GM21390 (cell line): ENCODE results near the gene HADHA.

Experiments used
- ATAC-seq: cut with Tn5 transposase; IDR thresholded peaks from one replicate; pipeline ENCODE4 v1.9.1; 2021; ENCODE audit not compliant: unreplicated experiment

The HADHA gene

DNA sequence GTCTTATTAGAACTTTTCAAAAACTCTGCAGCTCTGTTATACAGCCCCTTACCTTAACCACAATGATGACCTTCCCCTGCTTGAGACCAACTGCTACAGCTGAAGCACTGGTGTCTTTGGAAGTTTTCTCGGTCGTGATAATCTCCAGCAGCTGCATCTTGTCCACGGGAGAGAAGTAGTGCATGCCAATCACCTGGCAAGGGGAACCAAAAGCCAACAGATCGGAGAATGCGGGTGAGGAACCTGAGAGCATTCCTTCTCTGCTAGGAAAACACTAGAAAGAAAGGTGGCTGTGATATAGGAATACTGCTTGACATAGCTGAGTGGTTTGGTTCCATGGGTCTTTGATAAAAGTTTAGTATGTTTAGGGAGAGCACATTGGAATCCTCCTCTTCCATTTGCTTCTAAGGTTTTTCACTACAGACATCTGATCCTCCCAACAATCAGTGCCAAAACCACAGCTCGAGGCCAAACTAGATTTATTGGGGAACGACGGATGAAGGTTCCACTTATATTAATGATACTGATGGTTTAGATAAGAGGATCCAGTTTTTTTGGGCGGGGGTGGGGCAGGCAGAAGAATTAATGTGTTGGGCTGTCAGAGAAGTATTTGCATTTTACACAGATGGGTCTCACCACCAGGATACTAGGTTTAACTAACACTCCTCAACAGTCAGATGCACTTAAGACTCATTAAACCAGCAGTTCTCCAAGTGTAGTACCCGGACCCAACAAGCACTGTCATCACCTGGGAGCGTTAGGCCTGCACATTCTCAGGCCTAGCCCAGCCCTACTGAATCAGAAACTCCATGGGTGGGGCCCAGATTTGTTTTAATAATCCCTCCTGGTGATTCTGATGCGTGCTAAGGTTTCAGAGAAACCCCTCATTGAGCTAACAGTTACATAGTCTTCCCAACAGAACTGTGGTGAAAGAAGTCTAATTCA is 49.1 kb downstream of the HADHA start:
- ATAC-seq: no peak

DNA sequence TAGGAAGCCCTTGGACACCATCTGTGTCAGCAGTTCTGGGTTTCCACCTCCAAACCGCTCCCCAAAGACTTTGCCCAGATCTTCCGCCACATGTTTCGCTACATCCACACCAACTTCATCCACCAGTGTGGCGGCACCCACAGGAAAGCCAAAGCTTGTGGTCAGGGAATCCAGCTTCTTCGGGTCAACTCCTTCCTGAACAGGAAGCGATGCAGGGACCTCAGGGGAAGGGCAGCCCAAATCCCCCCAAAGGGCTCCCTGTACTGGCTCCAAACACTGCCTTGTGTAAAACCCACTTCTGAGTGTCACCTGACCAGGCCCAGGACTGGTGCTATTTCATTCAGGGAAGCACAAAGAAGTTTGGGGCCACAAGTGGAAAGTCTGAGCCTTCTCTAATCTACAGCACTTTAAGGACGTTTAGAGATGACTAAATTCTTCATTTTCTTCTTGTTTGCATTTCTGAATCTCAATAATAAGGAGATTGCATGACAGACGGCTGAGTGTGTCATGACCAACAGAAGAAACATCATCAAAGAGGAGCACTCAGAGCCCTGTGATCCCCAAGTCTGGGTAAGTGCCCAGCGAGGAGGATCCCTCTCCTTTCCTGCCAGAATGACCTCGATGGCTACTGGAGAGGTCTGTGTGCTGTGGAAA is 50.7 kb downstream of the HADHA start:
- no peak for ATAC-seq

DNA sequence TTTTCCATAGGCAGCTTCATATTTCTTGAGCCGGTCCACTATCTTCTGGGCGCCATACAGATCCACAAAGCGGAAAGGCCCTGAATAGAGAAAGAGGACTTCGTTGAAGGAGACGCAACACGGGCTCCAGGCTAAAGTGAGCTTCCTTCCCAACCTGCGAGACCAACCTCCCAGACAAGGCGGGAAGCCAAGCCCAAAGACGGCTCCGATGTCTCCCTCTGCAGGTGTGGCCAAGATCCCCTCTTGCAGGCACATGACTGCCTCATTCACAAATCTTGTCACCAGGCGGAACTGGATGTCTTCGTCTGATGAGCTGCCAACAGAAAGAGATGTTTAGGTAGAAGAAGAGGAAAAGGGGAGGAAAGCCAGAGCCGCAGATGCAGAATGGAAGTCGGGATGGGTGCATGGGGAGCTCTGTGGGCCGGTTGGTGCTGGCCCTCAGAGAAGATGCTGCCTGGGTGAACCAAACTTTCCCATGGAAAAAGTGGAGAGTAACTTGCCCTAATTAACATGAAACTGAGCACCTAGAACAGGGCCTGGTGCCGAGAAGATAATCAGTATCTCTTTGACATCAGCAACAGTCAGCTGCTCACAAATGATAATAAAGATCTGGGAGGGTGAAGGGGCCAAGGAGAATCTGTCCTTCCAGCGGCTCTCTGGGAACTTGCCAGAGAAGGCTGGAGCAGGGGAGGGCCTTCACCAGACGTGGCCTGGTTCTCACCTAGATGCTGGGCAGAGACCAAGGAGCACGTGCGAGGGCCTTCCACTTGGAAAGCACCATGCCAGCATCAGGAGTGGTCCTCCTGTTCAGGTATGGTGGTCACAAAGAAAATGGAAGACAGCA is 52.9 kb downstream of the HADHA start:
- ATAC-seq: no peak

DNA sequence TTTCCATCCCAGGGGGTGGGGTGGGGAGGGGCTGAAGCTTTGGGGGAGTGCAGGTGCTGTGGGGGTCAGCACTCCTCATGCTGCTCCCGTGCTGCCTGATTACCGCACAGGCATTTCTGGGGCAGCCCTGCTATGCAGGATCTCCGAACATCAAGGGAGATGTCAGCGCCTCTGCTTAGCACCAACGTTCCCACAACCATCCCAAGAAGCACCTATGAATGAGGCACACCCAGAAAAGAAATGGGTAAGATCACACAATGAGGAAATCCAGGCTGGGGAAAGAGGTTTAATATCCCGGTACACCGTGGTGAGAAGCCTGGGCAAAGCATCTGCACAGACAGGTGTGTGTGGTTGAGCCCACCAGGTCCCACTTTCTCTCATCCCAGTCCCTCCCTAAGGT is 54.1 kb downstream of the HADHA start:
- ATAC-seq: no peak

DNA sequence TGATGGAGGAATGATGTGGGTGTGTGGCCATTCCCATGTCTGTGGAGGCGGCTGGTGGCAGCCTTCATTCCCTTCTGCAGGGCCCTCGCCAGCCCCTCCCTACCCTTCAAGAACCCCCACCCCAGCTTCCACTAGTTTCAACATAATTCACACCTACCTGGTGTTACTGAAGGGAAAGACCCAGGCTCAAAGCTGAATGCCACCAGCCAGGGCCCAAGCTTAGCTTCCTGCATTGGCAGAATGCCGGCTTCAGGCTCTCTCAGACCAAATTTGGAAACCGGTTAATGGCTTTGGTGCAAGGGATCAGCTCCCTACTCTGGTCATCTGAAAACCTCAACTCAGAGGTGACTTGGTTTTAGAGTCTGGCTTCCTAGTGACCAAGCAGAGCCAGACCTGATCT is 54.7 kb downstream of the HADHA start:
- ATAC-seq: no peak

DNA sequence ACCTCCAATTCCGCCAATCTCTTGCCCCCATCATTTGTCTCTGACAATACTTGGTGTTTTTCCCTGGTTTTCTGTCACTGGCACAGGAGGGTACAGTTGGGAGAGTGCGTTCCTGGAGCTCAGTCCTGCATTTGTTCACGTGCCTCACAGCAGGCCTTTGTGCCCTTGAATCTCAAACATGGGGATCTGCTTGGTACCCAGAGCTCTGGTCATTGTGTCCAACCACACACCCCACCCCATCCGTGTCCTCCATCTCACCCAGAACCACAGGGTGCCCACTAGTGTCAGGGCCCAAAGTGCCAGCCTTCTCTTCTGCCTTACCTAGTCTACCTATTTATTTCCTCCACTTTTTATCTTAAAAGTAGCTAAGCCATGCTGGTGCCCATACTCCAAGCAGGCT is 55.3 kb downstream of the HADHA start:
- no peak for ATAC-seq

DNA sequence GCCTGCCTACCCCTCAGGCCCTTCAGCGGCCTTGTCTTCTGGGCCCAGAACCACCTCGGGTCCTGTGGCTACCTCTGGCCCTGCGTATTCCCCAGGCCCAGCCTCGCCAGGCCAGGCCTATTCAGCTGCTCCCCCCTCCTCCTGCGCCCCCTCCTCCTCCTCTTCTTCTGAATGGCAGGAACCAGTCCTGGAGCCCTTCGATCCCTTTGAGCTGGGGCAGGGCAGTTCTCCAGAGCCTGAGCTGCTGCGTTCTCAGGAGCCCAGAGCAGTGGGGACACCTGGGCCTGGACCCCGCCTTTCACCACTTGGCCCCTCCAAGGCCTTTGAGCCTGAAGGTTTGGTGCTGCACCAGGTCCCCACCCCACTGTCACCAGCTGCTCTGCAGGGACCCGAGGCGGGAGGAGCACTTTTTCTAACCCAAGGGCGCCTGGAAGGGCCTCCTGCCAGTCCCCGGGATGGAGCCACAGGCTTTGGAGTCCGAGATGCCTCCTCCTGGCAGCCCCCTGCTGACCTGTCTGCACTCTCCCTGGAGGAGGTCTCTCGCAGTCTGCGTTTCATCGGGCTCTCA is 56.8 kb downstream of the HADHA start:
- ATAC-seq: no peak

DNA sequence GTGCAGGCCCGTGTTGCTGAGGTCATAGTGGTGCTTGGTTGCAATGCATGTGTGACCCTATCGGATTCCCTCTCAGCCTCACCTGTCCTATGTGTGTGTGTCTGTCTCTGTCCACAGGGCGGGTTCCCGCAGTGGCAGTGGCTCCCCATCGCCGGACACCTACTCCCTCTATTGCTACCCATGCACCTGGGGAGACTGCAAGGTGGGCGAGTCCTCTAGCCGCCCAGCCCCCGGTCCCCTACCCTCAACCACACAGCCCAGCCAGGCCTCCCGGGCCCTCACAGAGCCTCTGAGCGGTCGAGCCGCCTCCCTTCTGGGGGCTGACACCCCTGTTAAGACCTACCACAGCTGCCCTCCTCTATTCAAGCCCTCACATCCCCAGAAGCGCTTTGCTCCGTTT is 57.3 kb downstream of the HADHA start:
- no peak for ATAC-seq

DNA sequence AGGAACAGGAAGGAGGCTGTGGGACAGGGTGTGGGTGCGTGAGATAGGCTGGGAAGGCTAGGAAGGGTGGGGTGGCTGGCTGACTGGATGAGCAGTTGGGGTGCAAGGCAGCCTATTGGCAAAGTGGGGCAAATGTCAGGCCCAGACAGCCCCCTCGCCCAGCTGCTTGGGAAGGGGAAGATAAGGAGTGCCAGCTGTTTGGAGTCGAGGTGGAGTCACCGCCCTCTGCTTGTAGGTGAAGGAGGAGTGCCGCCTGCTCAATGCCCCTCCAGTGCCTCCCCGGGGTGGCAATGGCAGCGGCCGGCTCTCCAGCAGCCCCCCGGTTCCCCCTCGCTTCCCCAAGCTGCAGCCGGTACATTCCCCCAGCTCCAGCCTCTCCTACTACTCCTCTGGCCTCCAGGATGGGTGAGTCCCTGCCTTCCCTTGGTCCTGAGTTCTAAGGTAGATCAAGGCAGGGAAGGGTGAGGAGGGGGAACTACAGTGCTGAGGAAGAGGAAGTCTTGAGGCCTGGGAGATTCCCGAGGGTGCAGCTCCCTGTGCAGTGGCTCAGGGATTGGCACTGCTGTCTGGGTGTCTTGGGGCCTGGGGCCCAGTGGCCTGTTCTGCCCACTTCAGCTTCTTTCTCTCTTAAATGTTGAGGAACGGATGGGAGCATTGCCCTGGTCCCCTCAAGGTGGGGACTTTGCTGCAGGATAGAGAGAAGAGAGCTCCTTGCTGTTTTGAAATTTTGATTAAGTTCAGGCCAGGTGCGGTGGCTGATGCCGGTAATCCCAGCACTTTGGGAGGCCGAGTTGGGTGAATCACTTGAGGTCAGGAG is 58.3 kb downstream of the HADHA start:
- ATAC-seq: no peak

DNA sequence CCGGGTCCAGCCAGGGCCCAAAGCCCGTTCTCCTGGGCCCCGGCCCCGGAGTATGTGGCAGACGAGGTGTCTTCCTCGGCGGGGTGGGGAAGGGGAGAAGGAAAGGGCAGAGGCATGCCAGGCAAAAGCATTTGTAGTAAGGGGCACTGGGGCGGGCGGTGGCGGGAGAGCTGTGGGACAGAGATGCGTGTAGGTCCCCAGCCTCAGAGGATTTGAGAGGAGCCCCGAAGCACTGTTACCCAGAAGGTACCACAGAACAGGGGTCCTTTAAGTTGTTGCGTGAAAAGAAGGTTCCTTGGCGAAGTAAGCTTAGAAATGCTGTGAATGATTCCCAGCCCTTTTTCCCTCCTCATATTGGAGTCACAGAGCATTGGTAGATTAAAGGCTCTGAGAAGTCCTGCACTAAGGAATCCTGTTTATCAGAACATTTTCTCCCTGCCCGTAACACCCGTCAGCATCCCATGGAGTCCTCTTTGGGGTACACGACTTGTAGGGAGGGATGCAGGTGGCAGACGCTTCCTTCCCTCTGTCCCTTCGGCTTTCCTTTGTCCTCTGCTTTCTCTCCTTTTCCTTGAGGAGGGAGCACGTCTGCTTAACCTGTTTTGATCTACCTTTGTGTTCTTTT is 59.0 kb downstream of the HADHA start:
- no peak for ATAC-seq

DNA sequence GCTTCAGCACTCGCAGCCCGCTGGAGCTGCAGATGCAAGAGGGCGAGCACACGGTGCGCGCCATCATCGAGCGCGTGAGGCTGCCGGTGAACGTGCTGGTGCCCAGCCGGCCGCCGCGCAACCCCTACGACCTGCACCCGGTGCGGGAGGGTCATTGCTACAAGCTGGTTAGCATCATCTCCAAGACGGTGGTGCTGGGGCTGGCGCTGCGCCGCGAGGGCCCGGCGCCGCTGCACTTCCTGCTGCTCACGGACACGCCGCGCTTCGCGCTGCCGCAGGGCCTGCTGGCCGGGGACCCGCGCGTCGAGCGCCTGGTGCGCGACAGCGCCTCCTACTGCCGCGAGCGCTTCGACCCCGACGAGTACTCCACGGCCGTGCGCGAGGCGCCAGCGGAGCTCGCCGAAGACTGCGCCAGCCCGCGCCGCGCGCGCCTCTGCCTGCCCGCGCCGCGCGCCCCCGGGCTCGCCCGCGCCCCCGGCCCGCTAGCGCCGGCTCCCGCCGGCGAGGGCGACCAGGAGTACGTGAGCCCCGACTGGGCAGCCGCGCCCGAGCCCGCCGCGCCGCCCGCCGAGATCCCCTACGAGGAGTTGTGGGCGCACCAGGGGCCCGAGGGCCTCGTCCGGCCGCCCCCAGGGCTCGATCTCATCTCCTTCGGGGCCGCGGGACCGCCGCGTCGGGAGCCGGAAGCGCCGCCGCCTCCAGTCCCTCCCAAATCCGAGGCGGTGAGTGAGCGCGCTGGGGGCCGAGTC is 59.7 kb downstream of the HADHA start:
- ATAC-seq: peak; percentile 87

DNA sequence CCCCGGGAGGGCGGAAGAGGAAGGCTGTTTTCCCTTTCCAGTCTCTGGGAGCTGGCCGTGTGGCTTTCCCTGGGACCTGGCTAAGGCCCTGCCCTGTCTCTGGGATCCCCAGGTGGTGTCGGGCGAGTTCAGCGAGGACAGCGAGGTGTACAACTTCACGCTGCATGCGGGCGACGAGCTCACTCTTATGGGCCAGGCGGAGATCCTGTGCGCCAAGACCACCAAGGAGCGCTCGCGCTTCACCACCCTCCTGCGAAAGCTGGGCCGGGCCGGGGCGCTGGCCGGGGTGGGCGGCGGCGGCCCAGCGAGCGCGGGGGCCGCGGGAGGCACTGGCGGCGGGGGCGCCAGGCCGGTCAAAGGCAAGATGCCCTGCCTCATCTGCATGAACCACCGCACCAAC is 60.3 kb downstream of the HADHA start:
- ATAC-seq: no peak

DNA sequence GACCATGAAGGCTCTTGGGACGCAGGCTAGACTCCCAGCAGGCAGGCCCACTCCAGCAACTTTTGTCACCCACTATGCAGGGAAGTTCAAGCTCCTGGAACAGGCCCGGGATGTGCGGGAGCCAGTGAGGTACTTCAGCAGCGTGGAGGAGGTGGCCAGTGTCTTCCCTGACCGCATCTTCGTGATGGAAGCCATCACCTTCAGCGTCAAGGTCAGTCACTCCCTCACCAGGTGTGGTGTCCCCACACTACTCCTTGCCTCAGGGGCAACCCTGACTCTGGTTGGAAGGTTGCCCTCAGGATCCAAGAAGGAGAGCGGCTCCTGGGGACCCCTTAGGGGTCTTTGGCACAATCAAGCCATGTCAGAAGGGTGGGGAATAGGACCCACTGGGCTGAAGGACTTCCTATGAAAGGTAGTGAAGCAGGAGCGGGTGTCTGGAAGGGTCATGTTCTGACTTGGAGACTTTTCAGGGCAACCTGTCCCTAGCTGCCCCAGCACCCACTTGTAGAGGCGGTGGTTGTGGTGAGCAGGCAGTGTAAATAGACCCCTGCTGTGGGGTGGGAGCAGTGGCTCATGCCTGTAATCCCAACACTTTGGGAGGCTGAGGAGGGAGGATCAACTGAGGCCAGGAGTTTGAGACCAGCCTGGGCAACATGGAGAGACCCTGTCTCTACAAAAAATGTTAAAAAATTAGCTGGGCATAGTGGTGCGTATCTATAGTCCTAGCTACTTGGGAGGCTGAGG is 61.4 kb downstream of the HADHA start:
- ATAC-seq: no peak

DNA sequence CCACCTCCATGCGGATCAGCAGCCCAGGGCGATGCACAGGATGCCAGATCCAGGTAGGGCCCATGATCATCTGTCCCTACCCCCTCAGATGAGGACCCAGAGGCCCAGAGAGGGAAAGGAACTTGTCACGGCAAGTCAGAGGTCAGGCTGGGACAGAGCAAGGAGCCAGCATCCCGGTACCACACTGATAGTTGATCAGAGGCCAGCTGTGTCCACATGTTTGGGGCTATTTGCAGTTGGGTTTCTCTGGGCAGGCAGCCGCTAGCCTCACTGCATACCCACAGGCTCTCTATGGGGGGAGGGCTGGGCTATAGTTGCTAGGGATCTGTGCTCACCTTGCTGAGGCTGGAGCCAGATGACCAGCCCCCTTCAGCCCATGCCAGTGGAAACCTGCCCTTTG is 62.0 kb downstream of the HADHA start:
- no peak for ATAC-seq

DNA sequence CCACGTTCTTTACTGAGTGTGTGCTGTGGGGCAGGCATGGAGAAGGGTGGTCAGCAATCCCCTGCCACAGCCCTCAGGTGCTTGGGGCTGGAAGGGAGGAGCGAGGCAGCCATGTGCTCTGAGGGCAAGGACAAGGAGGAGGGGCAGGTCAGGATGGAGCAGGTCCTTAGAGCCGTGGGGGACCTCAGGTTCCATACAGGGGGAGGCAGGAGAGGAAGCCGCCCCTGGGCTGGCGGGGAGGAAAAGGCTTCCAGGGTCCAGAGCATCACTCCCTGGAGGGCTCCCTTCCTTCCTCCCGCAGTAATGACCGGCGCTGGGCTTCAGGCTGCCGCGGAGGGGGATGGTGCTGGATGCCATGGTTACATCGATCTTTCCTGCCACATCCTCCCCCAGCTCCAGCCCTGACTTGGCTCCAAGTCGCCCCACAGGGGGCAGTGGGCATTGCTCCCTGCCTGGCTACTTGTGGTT is 65.0 kb downstream of the HADHA start:
- ATAC-seq: no peak

DNA sequence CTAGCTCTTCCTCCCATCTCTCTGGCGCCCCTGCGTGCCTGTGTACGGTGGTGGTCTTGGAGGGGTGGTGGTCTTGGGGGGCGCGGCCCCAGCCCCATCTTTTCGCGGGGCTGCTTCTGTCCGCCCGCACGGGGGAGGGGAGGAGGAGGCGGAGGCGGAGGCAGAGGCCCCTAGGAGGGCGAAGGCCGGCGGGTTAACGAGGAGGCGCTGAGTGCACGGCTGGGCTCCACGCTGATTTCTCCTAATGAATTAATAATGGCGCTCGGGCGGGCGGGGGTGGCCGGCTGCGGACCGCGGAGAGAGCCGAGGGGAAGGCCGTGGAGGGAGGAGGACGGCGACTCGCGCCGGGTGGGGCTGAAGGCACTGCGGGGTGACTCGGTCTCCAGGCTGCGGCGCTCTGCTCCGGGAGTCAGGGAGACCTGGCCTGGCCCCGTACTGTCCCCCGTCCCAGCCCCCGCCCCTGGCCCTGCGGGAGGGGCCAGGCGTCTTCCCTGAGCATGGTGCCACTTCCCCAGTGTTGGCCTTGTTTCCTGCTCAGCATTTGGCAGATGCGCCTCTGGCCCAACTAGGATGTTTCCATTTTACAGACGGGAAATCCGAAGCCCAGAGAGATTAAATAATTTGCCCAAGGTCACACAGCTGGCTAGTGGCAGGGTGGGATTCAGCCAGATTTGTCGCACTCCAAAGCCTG is 65.5 kb downstream of the HADHA start:
- no peak for ATAC-seq

DNA sequence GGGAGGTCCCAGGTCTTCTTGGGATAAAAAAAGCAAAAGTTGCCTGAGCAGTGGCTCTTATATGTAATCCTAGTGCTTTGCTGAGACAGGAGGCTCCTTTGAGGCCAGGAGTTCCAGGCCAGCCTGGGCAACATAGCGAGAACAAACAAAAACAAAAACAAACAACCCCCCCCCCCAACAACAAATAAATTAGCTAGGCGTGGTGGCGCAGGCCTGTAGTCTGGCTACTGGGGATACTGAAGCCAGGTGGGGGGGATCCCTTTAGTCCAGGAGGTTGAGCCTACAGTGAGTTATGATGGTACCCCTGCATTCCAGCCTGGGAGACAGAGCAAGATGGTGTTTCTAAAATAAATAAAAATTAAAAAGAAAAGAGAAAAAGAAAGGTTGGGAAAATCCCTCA is 66.2 kb downstream of the HADHA start:
- no peak for ATAC-seq

DNA sequence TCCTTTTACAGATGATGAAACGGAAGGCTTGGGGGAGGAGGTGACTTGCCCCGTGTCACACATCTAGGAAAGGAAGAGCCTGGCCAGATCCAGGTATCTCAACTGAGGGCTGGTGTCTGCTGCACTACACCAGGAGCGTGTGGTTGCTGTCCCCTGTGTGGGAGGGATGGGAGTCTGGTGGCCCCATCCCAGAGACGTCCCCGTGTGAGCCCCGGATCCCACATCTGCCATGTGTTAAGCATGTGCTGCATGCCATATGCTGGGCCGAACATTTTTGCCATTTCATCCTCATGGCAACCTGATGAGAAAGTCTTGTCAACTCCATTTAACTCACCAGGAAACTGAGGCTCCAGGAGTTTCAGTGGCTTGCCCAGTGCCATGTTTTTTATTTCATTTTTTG is 67.3 kb downstream of the HADHA start:
- ATAC-seq: no peak
